RCC 7860 (cell line): ENCODE results near the gene TAC3.
A peak's percentile ranks its signal among the peaks of the same experiment; 100 is the strongest.
"Not testable (repeated sequence)": the region's sequence is repeated elsewhere in the genome, so short reads cannot be mapped to it uniquely, and the experiment has no call there.

ENCODE experiments used
- DNase-seq: peaks from one replicate; pipeline ENCODE4 v3.0.0-alpha.2; 2015; ENCODE audit warnings: low spot score
- FAIRE-seq: peaks from 2 replicates; lab custom pipeline; 2012; peaks lifted over from hg19 to GRCh38; lab: Jason Lieb, UNC

Gene TAC3

DNA sequence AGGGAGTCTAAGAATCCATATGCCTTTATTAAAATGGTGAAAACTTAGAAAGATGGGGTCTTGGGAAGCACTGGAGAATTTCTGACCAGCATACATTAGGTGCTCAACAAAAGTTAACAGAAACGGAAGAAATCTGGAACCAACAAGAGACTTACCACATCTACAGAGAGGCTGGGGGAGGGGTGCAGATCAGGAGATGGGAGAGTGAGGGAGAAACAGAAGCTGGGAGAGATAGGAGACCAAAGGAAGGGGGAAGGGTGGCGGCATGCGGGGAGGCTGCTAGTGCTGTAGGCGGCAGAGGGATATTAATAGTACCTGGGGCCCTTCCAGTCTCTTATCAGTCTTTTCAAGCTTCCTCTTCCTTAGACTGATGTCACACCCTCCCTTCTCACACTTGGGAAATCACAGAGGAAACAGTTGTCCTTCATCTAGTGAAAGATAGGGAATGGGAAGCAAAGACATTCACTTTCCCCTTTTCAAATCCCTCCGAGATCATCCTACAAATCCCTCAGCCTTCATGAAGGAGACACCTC, 28.1 kb downstream of the TAC3 start:
- DNase-seq (no peak), FAIRE-seq (no peak)

DNA sequence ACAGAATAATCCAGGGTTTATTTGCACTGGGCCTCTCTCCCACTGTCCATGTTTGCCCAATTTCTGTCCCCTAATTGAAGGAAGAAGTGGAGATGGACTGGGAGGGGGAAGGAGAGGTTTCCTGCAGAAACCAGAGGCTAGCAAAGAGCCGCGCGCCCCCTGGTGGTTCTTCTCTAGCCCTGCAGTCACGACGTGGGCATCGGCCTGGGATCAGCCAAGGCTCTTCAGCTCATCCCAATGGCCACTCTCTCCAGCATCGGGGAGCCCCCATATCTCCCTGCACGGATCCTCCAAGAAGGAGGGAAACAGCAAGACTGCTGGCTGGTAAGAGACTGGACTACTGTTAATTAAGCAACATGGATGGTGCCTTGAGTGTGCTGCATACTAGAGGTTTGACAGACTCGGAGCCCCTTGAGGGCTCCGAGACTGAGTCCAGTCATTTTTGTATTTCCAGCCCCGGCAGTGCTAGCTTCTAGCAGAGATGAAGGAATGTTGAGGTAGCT, 28.7 kb downstream of the TAC3 start:
- DNase-seq = peak; percentile 53
- no peak for FAIRE-seq

DNA sequence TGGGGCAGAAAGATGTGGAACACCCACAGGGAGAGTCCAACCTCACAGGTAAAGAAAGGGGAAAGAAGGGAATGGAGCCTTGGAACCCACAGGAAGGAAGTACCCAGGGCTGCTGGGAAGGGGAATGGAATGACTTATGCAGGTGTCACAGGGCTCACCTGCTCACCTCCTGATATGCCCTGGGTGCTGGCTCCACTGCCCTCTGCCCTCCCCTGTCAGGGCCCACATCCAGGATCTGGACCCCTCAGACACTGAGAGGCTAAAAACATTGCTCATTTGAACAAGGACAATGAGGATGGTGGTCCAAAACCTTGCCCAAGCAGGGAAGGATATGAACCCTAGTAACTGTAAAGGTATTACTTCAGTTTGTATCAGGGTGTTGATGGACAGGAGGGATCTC, 29.3 kb downstream of the TAC3 start:
- no peak for DNase-seq
- FAIRE-seq = no peak

DNA sequence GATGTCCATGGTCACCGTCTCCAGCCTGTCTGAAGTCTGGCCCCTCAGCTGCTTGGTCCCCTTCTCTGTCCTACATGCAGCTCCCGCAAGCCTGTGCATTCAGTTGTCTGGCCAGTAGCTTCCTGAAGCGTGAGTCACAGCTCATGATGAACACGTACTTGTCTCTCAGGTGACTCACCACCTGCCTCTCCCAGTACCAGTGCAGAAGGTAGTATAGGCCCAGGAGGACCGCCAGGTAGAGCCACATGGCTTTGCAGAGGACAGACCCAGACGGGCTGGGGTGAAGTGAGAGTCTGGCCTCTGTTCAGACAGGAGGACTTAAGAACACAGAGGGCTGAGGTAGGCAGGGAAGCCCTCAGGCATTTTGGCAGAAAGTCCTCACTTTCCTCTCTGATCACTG, 30.6 kb downstream of the TAC3 start:
- FAIRE-seq = peak; percentile 73

DNA sequence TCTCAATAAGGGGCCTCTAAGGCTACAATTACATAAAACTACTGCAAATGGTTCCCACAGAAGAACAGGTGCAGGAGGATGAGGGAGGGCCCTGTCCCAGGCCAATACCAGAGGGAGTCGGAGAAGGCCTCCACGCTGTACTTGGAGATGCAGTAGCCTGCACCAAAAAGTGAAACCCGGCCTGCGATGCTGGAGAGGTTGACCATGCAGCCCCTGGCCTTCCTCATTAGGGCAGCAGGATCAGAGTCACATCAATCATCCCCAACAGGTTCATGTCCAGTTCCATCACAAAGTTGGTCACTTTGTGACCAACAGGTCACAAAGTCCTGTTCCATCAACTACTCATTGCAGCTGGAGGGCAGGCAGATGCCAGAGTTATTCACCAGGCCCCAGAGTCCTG, 32.9 kb downstream of the TAC3 start:
- no peak for DNase-seq
- no peak for FAIRE-seq

More for the DNA sequence above, 30.6 kb downstream of the TAC3 start:
- DNase-seq = peak; percentile 71

DNA sequence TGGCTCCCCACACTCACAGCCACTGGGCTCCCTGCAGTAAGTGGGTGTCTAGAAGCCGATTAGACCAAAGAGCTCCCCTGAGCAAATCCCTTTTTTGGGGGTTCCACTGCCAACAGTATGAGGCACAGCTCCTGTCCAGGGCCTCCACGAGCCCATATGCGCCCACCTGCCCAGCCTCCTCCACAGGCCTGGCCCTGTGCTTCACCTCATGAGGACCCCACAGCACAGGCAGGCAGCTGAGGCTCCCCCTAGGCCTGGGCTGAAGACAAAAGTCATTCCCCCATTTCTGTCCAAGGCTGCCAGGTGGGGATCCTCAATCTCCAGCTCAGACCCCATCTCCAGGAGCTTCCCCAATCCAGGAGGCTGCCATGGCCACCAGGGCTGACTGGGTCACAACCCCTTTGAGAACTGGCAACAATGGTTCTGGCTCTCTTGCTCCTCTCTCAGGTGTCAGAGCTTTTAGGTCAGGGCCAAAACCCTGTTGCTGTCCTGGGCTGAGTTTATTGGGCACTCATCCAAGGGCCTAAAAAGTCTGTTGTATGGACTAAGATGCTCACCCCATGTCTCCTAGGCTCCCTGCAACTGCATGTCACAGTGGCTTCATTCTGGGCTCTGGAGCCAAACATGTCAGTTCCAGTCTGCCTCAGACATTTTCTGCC, 33.6 kb downstream of the TAC3 start:
- DNase-seq, FAIRE-seq: not testable (repeated sequence)

DNA sequence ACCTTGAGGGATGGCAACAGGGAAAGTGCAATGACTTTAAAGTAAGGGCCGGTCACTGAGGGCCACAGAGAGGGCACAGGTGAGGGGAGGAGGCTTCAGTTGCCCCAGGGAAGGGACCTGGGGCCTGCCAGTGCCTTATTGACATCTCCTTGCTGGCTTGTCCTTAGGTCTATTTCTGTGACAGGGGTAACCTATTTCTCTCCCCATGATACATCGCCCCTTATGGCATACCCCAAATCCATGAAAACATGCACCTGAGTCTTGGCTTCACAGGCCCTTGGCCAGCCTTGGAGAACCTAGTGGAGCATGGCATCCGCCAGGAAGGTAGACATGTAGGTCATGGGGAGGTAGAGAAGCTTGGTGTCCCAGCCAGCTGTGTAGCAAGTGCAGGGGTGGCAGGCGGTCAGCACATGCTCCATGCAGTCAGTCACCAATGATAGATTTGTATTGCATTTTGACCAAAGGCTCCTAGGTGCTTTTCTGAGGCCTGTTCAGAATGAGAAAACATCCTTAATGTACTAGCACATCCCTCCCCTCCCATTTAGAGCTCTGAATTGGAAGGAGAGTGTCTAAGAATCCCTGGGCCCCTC, 35.3 kb downstream of the TAC3 start:
- DNase-seq (no peak), FAIRE-seq (no peak)

DNA sequence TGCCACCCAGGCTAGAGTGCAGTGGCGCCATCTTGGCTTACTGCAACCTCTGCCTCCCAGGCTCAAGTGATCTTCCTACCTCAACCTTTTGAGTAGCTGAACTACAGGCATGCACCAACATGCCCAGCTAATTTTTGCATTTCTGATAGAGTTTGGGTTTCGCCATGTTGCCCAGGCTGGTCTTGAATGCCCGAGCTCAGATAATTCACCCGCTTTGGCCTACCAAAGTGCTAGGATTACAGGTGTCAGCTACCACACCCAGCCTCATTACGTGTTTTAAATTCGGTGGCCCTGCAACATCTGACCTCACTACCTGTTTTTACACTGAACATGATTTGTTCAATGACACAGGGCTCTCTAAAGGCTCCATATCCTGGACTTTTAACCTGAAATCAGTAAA, 36.1 kb downstream of the TAC3 start:
- DNase-seq (no peak), FAIRE-seq (no peak)

DNA sequence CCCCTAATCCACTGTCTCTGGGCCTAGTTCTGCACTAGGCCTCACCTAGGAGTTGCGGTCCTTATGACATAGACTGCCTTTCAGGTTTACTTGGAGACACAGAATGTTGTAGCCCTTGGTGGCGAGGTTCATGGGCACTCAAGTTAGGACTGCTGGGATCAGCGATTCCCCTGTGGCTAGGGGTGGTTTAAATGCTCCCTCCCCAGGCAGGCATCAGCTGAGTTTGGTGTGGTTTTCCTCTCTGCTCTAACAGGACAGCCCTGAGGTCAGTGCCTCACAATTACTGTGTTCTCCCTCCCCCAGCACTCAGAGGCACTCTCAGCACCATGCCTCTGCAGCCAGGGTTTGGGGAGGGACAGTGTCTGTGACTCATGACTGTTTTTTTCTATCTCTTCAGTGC, 36.7 kb downstream of the TAC3 start:
- no peak for DNase-seq
- FAIRE-seq = no peak

DNA sequence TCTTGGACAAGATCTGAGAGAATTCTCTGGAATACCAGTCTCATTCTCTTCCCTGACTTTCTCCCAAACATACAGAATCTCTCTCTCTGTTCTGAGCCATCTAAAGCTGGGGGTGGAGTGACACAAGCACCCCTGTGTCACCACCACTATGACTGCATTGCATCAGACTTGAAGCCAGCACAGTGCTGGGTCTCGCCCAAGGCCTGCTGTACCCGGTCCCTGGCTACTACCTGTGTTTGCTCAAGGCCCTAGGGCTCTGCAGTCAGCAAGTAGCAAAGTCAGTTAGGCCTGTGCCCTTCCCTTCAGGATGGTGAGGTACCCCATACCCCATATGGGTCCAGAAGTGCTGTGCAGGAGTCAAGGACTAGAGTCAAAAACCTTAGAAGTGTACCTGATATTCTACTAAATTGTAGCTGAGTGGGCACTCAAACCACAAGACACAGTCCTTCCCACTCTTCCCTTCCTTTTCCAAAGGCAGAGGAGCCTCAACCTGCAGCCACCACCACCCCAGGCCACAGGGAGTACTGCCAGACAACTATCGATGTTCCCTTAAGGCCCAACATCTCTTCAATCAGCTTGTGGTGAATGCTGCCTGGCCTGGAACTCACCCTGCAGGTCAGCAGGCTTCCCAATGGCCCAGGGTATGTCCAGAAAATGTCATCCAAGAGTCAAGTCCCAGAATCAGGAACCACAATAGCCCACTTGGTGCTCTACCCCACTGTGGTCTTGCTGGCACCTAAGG, 37.8 kb downstream of the TAC3 start:
- FAIRE-seq (no peak), DNase-seq (no peak)

DNA sequence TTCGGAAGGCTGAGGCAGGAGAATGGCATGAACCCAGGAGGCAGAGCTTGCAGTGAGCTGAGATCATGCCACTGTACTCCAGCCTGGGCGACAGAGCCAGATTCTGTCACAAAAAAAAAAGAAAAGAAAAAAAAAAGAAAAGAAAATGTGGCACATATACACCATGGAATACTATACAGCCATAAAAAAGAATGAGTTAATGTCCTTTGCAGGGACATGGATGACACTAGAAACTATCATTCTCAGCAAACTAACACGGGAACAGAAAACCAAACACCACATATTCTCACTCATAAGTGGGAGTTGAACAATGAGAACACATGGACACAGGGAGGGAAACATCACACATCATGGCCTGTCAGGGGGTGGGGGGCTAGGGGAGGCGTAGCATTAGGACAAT, 39.0 kb downstream of the TAC3 start:
- DNase-seq, FAIRE-seq: not testable (repeated sequence)

DNA sequence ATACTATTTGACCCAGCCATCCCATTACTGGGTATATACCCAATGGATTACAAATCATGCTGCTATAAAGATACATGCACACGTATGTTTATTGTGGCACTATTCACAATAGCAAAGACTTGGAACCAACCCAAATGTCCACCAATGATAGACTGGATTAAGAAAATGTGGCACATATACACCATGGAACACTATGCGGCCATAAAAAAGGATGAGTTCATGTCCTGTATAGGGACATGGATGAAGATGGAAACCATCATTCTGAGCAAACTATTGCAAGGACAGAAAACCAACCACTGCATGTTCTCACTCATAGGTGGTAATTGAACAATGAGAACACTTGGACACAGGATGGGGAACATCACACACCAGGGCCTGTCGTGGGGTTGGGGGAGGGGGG, 42.1 kb downstream of the TAC3 start:
- FAIRE-seq, DNase-seq: not testable (repeated sequence)

DNA sequence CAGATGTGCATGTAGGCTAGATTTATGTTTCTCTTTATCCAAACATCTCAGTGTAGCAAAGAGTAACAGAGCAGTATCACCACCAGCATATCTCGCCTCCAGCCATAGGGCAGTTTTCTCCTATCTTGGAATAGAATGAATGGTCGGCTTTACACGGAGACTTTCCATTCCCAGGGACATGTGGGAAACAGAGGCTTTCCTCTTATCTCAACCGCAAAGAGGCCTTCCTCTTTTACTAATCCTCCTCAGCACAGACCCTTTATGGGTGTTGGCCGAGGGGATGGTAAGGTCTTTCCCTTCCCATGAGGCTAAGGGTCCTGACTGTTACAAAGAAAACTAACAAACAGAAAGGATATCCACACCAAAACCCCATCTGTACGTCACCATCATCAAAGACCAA, 47.4 kb downstream of the TAC3 start:
- not testable (repeated sequence) for FAIRE-seq, DNase-seq

DNA sequence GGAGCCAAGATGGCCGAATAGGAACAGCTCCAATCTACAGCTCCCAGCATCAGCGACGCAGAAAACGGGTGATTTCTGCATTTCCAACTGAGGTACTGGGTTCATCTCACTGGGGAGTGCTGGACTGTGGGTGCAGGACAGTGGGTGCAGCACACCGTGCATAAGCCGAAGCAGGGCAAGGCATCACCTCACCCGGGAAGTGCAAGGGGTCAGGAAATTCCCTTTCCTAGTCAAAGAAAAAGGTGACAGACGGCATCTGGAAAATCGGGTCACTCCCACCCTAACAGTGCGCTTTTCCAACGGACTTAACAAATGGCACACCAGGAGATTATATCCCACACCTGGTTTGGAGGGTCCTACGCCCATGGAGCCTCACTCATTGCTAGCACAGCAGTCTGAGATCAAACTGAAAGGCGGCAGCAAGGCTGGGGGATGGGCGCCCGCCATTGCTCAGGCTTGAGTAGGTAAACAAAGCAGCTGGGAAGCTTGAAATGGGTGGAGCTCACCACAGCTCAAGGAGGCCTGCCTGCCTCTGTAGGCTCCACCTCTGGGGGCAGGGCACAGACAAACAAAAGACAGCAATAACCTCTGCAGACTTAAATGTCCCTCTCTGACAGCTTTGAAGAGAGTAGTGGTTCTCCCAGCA, 50.2 kb downstream of the TAC3 start:
- not testable (repeated sequence) for FAIRE-seq, DNase-seq

DNA sequence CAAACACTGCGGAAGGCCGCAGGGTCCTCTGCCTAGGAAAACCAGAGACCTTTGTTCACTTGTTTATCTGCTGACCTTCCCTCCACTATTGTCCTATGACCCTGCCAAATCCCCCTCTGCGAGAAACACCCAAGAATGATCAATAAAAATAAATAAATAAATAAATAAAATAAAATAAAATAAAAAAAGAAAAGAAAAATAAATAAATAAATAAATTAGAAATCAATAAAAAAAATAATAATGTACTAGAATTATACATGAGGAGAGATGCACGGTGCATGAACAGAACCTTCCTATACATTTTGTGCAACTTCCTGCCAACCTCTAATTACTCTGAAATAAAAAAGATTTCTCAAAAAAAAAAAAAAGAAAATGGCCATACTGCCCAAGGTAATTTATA, 51.2 kb downstream of the TAC3 start:
- DNase-seq, FAIRE-seq: not testable (repeated sequence)

DNA sequence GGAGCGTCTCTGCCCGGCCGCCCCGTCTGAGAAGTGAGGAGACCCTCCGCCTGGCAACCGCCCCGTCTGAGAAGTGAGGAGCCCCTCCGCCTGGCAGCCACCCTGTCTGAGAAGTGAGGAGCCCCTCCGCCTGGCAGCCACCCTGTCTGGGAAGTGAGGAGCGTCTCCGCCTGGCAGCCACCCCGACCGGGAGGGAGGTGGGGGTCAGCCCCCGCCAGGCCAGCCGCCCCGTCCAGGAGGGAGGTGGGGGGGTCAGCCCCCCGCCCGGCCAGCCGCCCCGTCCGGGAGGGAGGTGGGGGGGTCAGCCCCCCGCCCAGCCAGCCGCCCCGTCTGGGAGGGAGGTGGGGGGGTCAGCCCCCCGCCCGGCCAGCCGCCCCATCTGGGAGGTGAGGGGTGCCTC, 52.8 kb downstream of the TAC3 start:
- FAIRE-seq, DNase-seq: not testable (repeated sequence)

DNA sequence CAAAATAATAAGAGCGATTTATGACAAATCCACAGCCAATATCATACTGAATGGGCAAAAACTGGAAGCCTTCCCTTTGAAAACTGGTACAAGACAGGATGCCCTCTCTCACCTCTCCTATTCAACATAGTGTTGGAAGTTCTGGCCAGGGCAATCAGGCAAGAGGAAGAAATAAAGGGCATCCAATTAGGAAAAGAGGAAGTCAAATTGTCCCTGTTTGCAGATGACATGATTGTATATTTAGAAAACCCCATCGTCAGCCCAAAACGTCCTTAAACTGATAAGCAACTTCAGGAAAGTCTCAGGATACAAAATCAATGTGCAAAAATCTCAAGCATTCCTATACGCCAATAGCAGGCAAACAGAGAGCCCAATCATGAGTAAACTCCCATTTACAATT, 54.1 kb downstream of the TAC3 start:
- DNase-seq, FAIRE-seq: not testable (repeated sequence)
